Hematopoietic multipotent progenitor cell (in vitro differentiated cells): ENCODE data around the gene PTPN11. TPM values are rescaled to one million over a fixed set of nuclear protein-coding genes. Genes with fewer than 3 reads are reported as not detected.
A peak's percentile ranks its signal among the peaks of the same experiment; 100 is the strongest.
"Not testable (repeated sequence)": the region's sequence is repeated elsewhere in the genome, so short reads cannot be mapped to it uniquely, and the experiment has no call there.

Experiments
- DNase-seq, 3 donors: peaks; one replicate each; pipeline ENCODE4 v3.0.0-alpha.2; 2011 to 2015; ENCODE audit warnings: low read depth in 2 of 3, low spot score in 2 of 3
- total RNA-seq: library from RNA; depleted of rRNA; stranded (reverse); fragments of >200 nt; gene quantifications from one replicate; pipeline ENCODE4 v1.2.3, GENCODE V29; 2012

PTPN11 gene
- total RNA-seq, result 43.1 TPM

- DNase-seq, result peak; percentile 86 to 88 (median 86)
Observed at GRCh38 chr12:112418608-112419296, at the start of gene PTPN11. TSS of gene PTPN11 (plus strand) at chr12:112418947. CDS start at chr12:112419112, 165 bp downstream.

- no peak for DNase-seq
Observed at GRCh38 chr12:112370199-112370598, 48.5 kb upstream of the PTPN11 start.

- DNase-seq, result no peak
Observed at GRCh38 chr12:112370868-112371510, 47.8 kb upstream of the PTPN11 start.

- DNase-seq, result no peak
Observed at GRCh38 chr12:112374166-112374740, 44.5 kb upstream of the PTPN11 start.

- DNase-seq, result no peak
Observed at GRCh38 chr12:112375105-112375504, 43.6 kb upstream of the PTPN11 start.

- DNase-seq, result peak in 1 of 3 donors; percentile 11
Observed at GRCh38 chr12:112380663-112381405, 37.9 kb upstream of the PTPN11 start.

GRCh38 chr12:112381406-112381882 lies 37.3 kb upstream of the PTPN11 start:
- peak in 2 of 3 donors; percentile 60 to 61 for DNase-seq

- DNase-seq, result peak; percentile 61 to 90 (median 89)
Observed at GRCh38 chr12:112381883-112382796, 36.6 kb upstream of the PTPN11 start, which contains the start of gene HECTD4. TSS of gene HECTD4 (minus strand) at chr12:112382431. CDS start at chr12:112382128, 303 bp downstream.

GRCh38 chr12:112382866-112383265 lies 35.9 kb upstream of the PTPN11 start:
- DNase-seq, result no peak

- no peak for DNase-seq
Observed at GRCh38 chr12:112386726-112387125, 32.0 kb upstream of the PTPN11 start.

- no peak for DNase-seq
Observed at GRCh38 chr12:112389228-112389627, 29.5 kb upstream of the PTPN11 start.

GRCh38 chr12:112389922-112390654 lies 28.7 kb upstream of the PTPN11 start:
- DNase-seq, result not testable (repeated sequence)

GRCh38 chr12:112393328-112393727 lies 25.4 kb upstream of the PTPN11 start:
- no peak for DNase-seq

GRCh38 chr12:112401054-112401453 lies 17.7 kb upstream of the PTPN11 start:
- DNase-seq, result no peak

GRCh38 chr12:112401903-112402498 lies 16.7 kb upstream of the PTPN11 start:
- no peak for DNase-seq

GRCh38 chr12:112406519-112407488 lies 11.9 kb upstream of the PTPN11 start:
- no peak for DNase-seq

- not testable (repeated sequence) for DNase-seq
Observed at GRCh38 chr12:112407683-112408082, 11.1 kb upstream of the PTPN11 start.

- no peak for DNase-seq
Observed at GRCh38 chr12:112408621-112409020, 10.1 kb upstream of the PTPN11 start.
